ENCODE data around the gene C11orf97. TPM values are rescaled to one million over a fixed set of nuclear protein-coding genes. Genes with fewer than 3 reads are reported as not detected.

C11orf97 gene
- polyA plus RNA-seq, 6 donors from 2014 or later = not detected

DNA sequence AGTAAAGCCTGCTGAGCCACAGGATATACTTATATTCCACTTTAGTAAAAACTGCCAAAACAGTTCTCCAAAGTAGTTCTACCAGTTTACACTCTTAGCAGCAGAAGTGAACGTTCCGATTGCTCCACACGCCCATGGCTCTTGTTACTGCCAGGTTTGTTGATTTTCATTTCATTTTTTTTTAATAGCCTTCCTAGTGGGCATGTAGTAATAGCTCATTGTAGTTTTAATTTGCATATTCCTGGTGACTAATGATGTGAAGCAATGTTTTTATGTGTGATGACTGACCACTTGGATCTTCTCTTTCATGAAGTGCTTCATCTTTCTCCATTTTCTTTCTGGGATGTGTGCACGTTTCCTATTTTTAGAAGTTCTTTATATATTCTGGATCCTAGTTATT lies 4.8 kb upstream of the C11orf97 start:
- no peak for ATAC-seq (ENCODE audit: low read depth in 2 of 2)
- Mint-ChIP-seq H3K4me1 (peaks cover 4 to 7% (median 6%) of the 10 kb centered on the region in 3 donors), H3K4me3 (no peak overlapping the region), H3K27me3 (peaks cover 16 to 22% (median 21%) of the 10 kb centered on the region in 3 donors), H3K27ac (no peak overlapping the region), H3K9me3 (no peaks in the 10 kb centered on the region), H3K36me3 (peaks cover 0 to 4% of the 10 kb centered on the region in 2 donors)
- DNase-seq = no peak

DNA sequence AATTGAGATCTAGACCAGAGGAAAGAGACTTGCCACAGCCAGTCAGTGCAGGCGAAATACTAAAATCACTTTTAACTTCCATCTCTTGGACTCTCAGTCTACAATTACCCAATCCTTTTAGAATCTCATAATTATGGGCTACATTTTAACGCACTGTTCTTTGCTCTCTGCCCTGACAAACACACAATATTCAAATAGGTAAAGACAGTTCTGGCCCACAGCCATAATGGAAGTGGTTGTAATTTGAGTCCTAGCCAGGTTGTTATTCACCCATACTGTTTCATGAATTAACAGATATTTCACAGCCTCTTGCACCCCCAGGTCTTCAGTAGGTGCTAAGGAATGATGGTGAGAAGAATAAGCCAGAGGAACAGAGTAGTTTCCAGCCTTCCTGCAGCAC lies 830 bp downstream of the C11orf97 start:
- H3K4me1 Mint-ChIP-seq = peaks cover 10 to 12% (median 11%) of the 10 kb centered on the region in 3 donors
- ATAC-seq (ENCODE audit: low read depth in 2 of 2) (no peak), DNase-seq (no peak)
- no peak overlapping the region for H3K27ac Mint-ChIP-seq
- no peaks in the 10 kb centered on the region for H3K9me3 Mint-ChIP-seq
- H3K27me3 Mint-ChIP-seq = peaks cover 42 to 48% (median 44%) of the 10 kb centered on the region in 3 donors
- peak overlapping the region in 5 of 8 donors; percentile 31 to 86 (median 73) for H3K4me3 Mint-ChIP-seq
- no peaks in the 10 kb centered on the region for H3K36me3 Mint-ChIP-seq

DNA sequence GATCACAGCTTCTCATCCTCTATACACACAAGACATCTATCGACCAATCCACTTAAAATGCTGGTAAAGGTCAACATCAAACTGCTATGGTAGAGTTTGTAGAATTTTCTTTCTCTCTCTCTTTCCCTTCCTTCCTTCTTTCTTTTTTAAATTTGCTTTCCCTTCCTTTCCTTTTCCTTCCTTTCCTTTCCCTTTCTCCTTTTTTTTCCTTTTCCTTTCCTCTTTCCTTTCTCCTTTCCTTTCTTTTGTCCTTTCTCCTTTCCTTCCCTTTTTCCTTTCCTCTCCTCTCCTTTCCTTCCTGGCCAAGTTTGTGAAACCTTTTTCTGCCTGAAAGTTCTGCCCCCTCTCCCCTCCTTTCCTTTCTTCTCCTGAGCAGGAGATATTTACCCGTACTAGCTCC lies 3.1 kb downstream of the C11orf97 start:
- Mint-ChIP-seq H3K36me3 (no peaks in the 10 kb centered on the region), H3K27ac (no peak overlapping the region), H3K4me3 (no peak overlapping the region), H3K27me3 (peaks cover 42 to 48% (median 43%) of the 10 kb centered on the region in 3 donors), H3K4me1 (peaks cover 10 to 12% (median 11%) of the 10 kb centered on the region in 3 donors), H3K9me3 (no peaks in the 10 kb centered on the region)
- ATAC-seq (ENCODE audit: low read depth in 2 of 2) = no peak
- no peak for DNase-seq

DNA sequence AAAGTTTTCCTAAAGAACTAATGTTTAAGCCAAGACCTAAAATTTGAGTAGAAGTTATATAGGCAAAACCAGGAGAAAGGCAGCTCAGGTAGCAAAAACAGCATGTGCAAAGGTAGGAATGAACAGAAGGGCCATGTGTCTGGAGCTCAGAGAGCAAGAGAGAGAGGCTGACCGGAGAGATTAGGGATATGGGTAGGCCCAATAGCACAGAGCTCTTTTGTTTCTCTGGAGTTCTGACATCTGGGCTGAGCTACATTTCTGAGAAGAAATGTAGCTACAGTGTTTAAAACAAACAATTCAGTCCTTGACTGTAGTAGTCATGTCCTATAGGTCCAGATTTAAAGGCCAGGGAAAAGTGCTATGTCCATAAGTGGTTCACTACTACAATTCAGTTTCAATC lies 4.5 kb downstream of the C11orf97 start:
- no peaks in the 10 kb centered on the region for H3K36me3 Mint-ChIP-seq
- peaks cover 10 to 12% (median 11%) of the 10 kb centered on the region in 3 donors for H3K4me1 Mint-ChIP-seq
- ATAC-seq (ENCODE audit: low read depth in 2 of 2) = no peak
- DNase-seq = no peak
- H3K4me3 Mint-ChIP-seq = no peak overlapping the region
- peak overlapping the region in 1 of 6 donors; percentile 88 for H3K27ac Mint-ChIP-seq
- no peaks in the 10 kb centered on the region for H3K9me3 Mint-ChIP-seq
- H3K27me3 Mint-ChIP-seq = peaks cover 29 to 36% (median 30%) of the 10 kb centered on the region in 3 donors

DNA sequence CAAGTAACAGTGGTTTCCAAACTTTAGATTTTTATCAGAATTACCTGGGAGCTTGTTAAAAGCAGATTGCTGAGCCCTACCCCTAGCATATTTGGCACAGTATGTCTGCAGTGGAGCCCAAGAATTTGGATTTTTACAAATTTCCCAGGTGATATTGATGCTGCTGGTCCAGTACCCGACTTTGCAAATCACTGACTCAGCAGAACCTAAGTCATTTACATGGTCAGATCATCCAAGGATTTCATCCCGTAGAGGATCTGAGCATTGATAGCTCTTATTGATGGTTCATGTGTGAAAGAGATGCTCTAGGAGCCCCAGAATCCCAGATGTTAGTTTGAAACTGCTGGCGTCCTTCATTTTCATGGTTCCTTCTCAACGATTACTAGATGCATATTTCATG lies 6.0 kb downstream of the C11orf97 start:
- ATAC-seq (ENCODE audit: low read depth in 2 of 2) (no peak), DNase-seq (no peak)
- Mint-ChIP-seq H3K27ac (no peak overlapping the region), H3K9me3 (no peaks in the 10 kb centered on the region), H3K36me3 (no peaks in the 10 kb centered on the region), H3K4me3 (no peak overlapping the region), H3K4me1 (no peaks in the 10 kb centered on the region), H3K27me3 (peaks cover 17 to 27% (median 19%) of the 10 kb centered on the region in 3 donors)

DNA sequence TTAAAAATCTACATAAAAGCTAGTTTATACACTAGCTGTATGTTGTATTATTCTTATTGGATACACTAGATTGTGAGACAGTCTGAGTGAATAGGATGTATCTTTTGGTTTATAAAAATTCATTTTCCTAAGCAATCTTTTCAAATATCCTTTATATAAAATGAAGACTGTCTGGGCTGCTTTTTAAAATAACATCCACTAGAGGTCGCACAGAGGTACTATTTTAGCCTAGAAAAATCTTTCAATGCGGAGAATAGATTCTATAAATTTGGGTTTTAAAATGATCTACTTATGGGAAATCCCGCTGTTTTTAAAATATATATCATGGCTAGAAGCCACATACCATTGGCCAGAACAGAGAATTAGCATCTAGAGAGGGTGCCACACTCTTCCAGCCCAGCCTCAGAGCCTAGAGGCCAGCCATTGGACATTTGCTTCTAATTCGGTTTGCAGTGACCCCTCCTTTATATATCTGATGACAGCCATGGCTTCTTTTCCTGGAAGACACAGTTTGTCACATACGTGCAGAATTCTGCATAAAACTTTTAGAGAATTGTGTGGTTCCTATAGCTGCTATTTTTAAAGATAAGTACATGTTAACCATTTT lies 7.3 kb downstream of the C11orf97 start:
- Mint-ChIP-seq H3K36me3 (no peaks in the 10 kb centered on the region), H3K9me3 (no peaks in the 10 kb centered on the region), H3K27ac (no peak overlapping the region), H3K27me3 (peaks cover 17 to 19% (median 18%) of the 10 kb centered on the region in 3 donors), H3K4me1 (no peaks in the 10 kb centered on the region), H3K4me3 (no peak overlapping the region)
- DNase-seq (peak; percentile 15), ATAC-seq (ENCODE audit: low read depth in 2 of 2) (peak in 1 of 2 donors; percentile 40)

DNA sequence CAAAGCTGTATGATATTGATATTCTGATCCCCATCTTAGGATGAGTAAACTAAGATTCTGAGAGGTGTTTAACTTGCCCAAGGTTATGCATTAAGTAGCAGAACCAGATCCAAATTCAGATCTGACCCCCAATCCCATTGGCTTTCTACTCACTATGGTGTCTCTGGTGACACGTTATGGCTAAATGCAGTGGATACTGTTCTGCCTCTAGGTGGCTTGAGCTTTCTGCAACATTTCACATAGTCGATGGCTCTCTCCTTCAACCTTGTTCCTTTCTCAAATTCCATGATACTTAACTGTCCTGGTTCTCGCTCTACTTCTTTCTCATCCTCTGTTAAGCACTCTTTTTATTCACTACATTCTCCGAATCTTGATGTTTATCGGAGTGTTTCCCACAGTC lies 9.4 kb downstream of the C11orf97 start:
- H3K4me1 Mint-ChIP-seq = no peaks in the 10 kb centered on the region

DNA sequence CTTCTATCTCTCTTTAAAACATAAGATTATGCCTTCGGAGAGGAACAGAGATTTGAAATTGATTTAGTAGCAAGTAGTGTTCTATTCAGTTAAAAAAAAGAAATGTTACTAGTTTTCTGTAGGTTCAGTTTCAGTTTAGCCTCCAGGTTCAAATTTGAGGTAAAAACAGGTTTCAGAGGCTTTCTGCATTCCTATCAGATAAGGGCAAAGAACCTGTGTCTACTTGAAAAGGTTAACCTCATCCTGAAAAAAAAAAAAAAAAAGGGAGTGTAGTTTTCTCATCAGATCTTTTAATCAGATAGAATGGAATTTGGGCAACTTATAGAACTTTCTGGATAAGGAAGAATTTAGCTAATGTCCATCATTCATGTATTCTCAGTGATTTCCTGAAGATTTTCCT lies 12.1 kb downstream of the C11orf97 start:
- Mint-ChIP-seq H3K9me3 (no peaks in the 10 kb centered on the region), H3K27ac (no peak overlapping the region), H3K4me3 (no peak overlapping the region), H3K36me3 (no peaks in the 10 kb centered on the region), H3K4me1 (no peaks in the 10 kb centered on the region), H3K27me3 (peaks cover 10 to 16% (median 14%) of the 10 kb centered on the region in 3 donors)
- DNase-seq (no peak), ATAC-seq (ENCODE audit: low read depth in 2 of 2) (no peak)

More for the DNA sequence above, 9.4 kb downstream of the C11orf97 start:
- ATAC-seq (ENCODE audit: low read depth in 2 of 2) = no peak
- Mint-ChIP-seq H3K4me3 (no peak overlapping the region), H3K27me3 (peaks cover 7 to 9% (median 7%) of the 10 kb centered on the region in 3 donors), H3K9me3 (no peaks in the 10 kb centered on the region), H3K36me3 (no peaks in the 10 kb centered on the region), H3K27ac (no peak overlapping the region)
- DNase-seq = no peak

DNA sequence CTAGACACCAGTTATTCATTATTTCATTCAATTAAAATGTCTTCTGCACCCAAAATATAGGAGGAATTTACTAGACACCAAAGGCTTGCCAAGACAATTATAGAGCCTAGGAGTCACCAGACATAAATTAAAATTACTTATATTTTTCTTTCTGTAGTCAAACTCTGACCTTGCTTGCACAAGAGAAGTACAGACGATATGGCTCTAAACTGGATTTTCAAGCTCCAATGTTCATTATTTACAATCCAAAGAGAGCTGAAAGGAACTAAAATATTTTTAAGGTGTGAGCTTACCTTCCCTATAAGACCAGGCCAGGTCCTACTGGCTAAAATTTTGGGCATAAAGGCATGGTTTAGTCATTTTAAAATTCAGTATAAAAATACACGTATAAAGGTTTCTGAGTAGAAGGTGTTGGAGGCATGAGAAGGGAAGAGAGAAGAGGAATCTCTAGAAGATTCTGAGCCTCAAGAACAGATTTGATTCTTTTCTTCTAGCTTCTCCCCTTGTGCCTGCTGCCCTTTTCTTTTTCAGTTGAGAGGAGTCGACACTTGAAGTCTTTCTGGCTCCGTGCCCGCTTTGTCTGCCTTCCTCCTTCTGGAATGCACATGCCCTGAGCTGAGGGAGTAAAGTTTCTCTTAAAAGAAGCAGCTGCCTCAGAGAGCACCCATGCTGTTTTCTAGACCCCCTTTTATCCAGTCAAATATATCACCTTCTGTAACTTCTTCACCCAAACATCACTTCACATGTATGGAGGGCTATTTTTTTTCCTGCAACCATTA lies 13.5 kb downstream of the C11orf97 start:
- DNase-seq (no peak), ATAC-seq (ENCODE audit: low read depth in 2 of 2) (no peak)
- H3K4me3 Mint-ChIP-seq = no peak overlapping the region
- peaks cover 10 to 16% (median 14%) of the 10 kb centered on the region in 3 donors for H3K27me3 Mint-ChIP-seq
- H3K9me3 Mint-ChIP-seq = no peaks in the 10 kb centered on the region
- H3K36me3 Mint-ChIP-seq = no peaks in the 10 kb centered on the region
- H3K27ac Mint-ChIP-seq = no peak overlapping the region
- H3K4me1 Mint-ChIP-seq = no peaks in the 10 kb centered on the region

DNA sequence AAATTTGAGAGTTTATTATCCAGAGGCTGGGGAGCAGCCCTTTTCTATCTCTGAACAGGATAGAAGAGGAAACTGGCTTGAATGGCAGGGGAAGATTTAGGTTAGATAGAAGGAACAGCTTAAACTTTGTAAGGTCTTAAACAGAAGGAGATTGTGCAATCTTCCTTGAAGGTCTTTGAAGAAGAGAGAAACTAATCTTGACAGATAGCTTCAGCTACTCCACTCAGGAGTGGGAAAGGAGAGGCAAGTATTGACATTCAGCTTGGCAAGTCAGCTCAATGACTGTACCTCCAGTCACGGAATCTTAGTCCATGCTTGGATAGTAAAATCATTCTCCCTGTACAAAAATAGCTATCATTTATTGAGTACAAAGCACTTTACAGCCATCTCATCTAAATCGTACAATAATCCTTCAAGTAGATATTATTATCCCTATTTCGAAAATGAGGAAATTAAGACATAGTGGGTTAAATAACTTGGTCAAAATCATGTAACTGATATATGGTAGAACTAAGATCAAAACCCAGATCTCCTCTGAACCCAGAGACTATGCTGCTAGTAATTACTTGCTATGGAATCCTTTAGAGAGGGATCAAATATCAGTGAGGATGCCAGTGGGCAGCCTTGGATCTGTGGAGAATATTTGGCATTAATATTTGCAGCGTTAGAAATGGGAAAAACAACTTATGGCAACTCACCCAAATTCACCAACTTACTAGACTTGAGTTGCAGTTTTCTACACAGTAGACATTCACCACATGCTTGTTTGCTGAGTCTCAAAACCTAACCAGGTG lies 14.6 kb downstream of the C11orf97 start:
- no peaks in the 10 kb centered on the region for H3K9me3 Mint-ChIP-seq
- no peak for ATAC-seq (ENCODE audit: low read depth in 2 of 2)
- H3K4me1 Mint-ChIP-seq = no peaks in the 10 kb centered on the region
- no peak overlapping the region for H3K4me3 Mint-ChIP-seq
- no peak for DNase-seq
- H3K27ac Mint-ChIP-seq = no peak overlapping the region
- peaks cover 10 to 16% (median 14%) of the 10 kb centered on the region in 3 donors for H3K27me3 Mint-ChIP-seq
- no peaks in the 10 kb centered on the region for H3K36me3 Mint-ChIP-seq

DNA sequence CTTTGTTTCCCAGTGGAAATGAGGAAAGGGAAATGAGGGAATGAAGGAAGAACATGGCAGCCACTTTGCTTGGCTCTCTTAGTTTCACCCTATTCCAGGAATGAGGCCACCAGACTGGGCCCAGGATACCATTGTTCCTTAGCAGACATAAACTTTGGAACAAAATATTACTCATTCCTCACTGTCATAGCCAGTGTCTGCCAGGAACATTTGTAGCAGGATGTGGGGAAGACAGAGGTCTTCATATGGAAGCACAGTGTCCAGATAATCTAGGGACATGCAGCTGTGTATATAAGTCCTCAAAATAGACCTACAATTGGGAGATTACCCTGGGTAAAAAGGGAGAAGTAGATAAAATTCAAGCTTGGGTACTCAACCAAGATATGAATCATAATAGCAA lies 16.3 kb downstream of the C11orf97 start:
- ATAC-seq (ENCODE audit: low read depth in 2 of 2) (no peak), DNase-seq (no peak)
- no peak overlapping the region for H3K27ac Mint-ChIP-seq
- H3K9me3 Mint-ChIP-seq = no peaks in the 10 kb centered on the region
- H3K4me1 Mint-ChIP-seq = no peaks in the 10 kb centered on the region
- peaks cover 7 to 16% (median 10%) of the 10 kb centered on the region in 3 donors for H3K27me3 Mint-ChIP-seq
- no peaks in the 10 kb centered on the region for H3K36me3 Mint-ChIP-seq
- H3K4me3 Mint-ChIP-seq = no peak overlapping the region

DNA sequence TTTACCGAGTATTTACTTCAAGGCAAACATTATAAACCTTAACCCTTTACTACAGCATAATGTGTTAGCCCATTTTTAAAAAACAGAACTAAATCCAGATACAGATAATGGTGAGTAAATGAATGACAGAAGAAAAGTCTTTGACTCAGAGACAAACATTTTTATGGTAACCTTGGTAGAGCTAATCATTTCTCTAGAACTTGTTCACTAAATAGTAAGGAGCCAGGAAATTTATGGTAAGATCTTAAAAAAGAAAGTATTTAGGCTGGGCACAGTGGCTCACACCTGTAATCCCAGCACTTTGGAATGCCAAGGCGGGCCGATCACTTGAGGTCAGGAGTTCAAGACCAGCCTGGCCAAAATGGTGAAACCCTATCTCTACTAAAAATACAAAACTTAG lies 19.9 kb downstream of the C11orf97 start:
- H3K4me1 Mint-ChIP-seq = no peaks in the 10 kb centered on the region
- no peak overlapping the region for H3K4me3 Mint-ChIP-seq
- DNase-seq (no peak), ATAC-seq (ENCODE audit: low read depth in 2 of 2) (no peak)
- no peak overlapping the region for H3K27ac Mint-ChIP-seq
- peaks cover 2 to 15% (median 9%) of the 10 kb centered on the region in 3 donors for H3K27me3 Mint-ChIP-seq
- H3K9me3 Mint-ChIP-seq = no peaks in the 10 kb centered on the region
- H3K36me3 Mint-ChIP-seq = no peaks in the 10 kb centered on the region

DNA sequence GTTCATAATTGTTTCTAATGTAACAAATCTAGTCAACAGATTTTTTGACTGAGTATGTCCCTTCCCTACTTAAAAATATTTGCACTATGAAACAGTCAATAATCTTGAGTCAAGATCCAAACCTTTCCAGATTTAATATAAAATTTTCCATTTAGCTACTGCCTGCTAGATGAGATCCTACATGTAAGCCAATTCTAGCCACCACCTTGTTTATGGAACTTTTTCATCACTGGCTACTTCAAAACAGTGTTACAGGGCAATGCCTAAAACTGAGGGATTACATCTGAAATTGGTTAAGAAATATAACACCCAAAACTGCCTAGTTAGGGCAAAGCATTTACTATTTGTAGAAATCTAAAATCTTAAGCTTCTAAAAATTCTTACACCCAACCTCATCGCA lies 20.9 kb downstream of the C11orf97 start:
- H3K27me3 Mint-ChIP-seq = peaks cover 6 to 15% (median 6%) of the 10 kb centered on the region in 3 donors

More for the DNA sequence above, 20.9 kb downstream of the C11orf97 start:
- no peak for DNase-seq
- Mint-ChIP-seq H3K4me3 (no peak overlapping the region), H3K27ac (no peak overlapping the region), H3K9me3 (no peaks in the 10 kb centered on the region), H3K4me1 (no peaks in the 10 kb centered on the region), H3K36me3 (no peaks in the 10 kb centered on the region)
- ATAC-seq (ENCODE audit: low read depth in 2 of 2) = no peak
